Measurements from ENCODE around the gene ITSN2. TPM values are rescaled to one million over a fixed set of nuclear protein-coding genes. Genes with fewer than 3 reads are reported as not detected.

ITSN2 gene
- 10 to 100 TPM; 26.6 to 32.3 TPM for total RNA-seq

DNA sequence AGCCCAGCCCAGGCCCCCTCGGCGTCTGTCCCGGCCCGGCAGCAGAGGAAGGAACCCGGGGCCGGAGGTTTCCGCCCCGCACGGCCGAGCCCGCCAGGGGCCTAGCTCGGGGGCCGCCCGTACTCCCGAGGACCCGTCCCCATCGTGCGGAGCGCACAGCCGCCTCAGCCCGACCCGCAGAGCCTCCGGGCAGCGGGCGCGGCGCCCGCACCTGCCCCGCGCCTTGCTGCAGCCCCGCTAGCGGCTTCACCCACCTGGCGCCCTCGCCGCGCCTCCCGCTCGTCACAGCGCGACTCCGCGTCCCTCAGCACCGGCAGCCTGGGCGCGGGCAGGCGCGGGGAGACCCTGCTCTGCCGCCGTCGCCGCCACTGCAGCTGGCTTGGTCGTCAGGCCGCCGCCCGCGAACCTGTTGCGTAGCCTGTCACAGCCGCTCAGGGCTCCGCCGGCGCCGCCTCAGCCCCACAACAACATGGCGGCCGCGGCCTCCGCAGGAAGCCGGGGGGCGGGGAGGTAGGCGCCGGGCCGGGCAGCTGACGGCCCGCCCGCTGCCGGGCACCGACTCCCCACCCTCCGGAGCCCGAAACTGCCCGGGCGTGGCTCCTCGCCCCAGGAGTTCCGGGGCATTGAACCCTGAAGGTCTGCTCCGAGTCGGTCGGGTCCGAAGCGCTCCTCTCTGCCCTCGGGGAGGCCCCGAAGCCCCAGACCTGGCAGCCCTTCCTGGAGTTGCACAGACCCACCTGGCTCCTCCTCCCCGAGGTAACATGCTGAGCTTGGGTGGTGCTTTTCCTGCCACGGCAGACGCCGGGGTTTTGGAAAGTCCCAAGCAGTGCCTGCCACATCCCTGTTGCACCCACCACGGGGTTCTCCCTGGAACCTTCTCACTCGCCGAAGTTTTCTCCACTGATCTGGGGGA, at the start of gene ITSN2:
Gene ITSN2, minus strand, starts transcription at position 487 of the 913 bp plus-strand sequence. CDS start 32,454 bp downstream, outside the sequence.

DNA sequence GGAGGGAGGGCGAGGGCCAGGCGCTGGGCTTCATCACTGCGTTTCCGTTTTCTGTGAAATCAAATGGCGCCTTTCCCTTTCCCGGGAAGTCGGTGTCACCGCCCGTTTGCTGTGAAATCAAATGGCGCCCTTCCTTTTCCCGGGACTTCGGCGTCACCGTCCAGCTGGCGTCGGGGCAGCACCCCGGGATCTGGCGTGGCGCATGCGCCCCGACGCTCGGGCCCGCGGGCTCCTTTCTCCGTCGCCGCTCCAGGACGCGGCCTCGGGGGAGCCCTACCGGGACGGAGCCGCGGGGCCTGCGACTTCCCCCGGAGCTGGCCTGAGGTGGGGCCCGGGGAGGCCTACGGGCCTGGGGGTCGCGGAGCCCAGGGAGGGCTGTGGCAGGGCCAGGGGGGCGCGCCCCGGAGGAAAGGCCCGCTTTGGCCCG, 185.5 kb downstream of the ITSN2 start, which contains the start of gene FAM228A:
Gene FAM228A, plus strand, starts transcription at position 203 of the 427 bp plus-strand sequence. CDS start 428 bp downstream, outside the sequence.

Small RNAs within 50 kb of the gene (small RNA-seq; reads per million reads assigned to genes)
- gene HMGN2P20 (0 reads per million in 2 donors), gene RF00602 (0 reads per million in 2 donors)

Other genes starting within 250 kb of the ITSN2 start
- gene PFN4, start 237.2 kb downstream of the ITSN2 start, total RNA-seq: 1 to 10 TPM in 1 of 2 donors, under 1 TPM in 1; 0.67 to 1.0 TPM
- gene FAM228B, start 237.1 kb downstream of the ITSN2 start, total RNA-seq: 1 to 10 TPM; 3.7 to 4.5 TPM
- under 1 TPM in 1 of 2 donors, not detected in 1; under 0.01 TPM for gene FAM228A, start 185.5 kb downstream of the ITSN2 start, total RNA-seq
- gene NCOA1, start 130.7 kb upstream of the ITSN2 start, total RNA-seq: 10 to 100 TPM; 12.3 to 19.6 TPM

All from melanocyte of skin (primary cell).